ENCODE measurements around the gene SPI1.

The SPI1 gene

DNA sequence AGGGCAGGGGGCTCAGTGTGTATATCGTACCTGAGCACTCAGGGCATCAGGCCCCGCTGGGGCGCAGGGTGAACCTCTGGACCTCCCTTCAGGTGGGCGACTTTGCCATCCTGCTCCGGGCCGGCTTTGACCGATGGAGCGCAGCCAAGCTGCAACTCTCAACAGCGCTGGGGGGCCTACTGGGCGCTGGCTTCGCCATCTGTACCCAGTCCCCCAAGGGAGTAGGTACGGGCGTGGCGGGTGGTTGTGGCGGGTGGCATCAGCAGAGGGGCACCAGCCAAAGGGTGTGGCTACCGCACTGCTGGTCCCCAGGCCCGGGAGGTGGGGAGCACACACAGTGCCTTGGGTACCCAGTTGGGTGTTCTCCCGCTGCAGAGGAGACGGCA is 36.3 kb upstream of the SPI1 start (continued):
- TF ChIP-seq, protein P1, sequence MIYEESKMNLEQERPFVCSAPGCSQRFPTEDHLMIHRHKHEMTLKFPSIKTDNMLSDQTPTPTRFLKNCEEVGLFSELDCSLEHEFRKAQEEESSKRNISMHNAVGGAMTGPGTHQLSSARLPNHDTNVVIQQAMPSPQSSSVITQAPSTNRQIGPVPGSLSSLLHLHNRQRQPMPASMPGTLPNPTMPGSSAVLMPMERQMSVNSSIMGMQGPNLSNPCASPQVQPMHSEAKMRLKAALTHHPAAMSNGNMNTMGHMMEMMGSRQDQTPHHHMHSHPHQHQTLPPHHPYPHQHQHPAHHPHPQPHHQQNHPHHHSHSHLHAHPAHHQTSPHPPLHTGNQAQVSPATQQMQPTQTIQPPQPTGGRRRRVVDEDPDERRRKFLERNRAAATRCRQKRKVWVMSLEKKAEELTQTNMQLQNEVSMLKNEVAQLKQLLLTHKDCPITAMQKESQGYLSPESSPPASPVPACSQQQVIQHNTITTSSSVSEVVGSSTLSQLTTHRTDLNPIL (CRISPR knock-in tag; IDR thresholded peaks at IDR 0.05; ENCODE audit: low read depth), result no peak
- TF ChIP-seq ZNF565 (CRISPR knock-in tag; conservative IDR thresholded peaks at IDR 0.05; ENCODE audit: low read depth), result no peak
- TF ChIP-seq ARNTL (CRISPR knock-in tag; IDR thresholded peaks at IDR 0.05; ENCODE audit: borderline replicate concordance, low read depth), result no peak
- no peak for TF ChIP-seq ZFP3 (CRISPR knock-in tag; IDR thresholded peaks at IDR 0.05)
- TF ChIP-seq, protein P2, sequence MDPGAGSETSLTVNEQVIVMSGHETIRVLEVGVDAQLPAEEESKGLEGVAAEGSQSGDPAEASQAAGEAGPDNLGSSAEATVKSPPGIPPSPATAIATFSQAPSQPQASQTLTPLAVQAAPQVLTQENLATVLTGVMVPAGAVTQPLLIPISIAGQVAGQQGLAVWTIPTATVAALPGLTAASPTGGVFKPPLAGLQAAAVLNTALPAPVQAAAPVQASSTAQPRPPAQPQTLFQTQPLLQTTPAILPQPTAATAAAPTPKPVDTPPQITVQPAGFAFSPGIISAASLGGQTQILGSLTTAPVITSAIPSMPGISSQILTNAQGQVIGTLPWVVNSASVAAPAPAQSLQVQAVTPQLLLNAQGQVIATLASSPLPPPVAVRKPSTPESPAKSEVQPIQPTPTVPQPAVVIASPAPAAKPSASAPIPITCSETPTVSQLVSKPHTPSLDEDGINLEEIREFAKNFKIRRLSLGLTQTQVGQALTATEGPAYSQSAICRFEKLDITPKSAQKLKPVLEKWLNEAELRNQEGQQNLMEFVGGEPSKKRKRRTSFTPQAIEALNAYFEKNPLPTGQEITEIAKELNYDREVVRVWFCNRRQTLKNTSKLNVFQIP (CRISPR knock-in tag; IDR thresholded peaks at IDR 0.05; ENCODE audit: borderline replicate concordance, low read depth), result no peak
- TF ChIP-seq ESRRG (CRISPR knock-in tag; IDR thresholded peaks at IDR 0.05), result no peak
- TF ChIP-seq GLIS3 (CRISPR knock-in tag; IDR thresholded peaks at IDR 0.05), result no peak

DNA sequence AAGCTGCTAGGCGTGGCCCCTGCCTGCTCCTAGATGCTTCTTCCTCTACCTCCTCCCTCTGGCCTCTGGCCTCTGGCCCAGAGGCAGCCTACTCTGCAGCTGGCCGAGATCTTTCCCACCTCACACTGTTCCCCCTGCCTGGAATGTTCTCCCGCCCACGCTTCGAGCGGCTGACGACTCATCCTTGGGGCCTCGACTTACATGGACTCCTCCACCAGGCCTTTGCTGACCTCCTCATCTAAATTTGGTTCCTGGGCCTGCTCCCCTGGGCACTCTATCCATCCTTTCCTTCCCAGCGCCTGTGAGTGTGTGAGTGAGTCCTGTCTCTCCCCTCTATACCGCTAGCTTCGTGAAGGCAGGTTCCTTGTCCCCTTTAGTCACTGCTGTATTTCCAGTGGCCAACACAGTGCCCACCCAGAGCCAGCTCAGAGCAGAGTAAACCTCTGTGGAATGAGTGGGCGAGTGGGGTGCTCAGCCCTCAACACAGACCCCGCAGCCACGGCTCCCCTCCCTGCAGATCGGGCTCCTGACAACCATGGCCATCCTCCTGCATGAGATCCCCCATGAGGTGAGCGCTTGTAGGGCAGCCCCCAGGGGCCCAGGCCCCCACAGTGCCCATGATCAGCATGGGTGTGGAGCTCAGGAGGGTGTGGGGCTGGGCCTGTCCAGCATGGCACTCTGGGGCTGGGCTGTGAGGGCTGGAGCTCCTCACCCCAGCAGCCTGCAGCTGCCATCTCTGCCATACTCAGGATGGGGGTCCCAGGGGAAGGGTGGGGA is 35.7 kb upstream of the SPI1 start:
- TF ChIP-seq, protein P3, sequence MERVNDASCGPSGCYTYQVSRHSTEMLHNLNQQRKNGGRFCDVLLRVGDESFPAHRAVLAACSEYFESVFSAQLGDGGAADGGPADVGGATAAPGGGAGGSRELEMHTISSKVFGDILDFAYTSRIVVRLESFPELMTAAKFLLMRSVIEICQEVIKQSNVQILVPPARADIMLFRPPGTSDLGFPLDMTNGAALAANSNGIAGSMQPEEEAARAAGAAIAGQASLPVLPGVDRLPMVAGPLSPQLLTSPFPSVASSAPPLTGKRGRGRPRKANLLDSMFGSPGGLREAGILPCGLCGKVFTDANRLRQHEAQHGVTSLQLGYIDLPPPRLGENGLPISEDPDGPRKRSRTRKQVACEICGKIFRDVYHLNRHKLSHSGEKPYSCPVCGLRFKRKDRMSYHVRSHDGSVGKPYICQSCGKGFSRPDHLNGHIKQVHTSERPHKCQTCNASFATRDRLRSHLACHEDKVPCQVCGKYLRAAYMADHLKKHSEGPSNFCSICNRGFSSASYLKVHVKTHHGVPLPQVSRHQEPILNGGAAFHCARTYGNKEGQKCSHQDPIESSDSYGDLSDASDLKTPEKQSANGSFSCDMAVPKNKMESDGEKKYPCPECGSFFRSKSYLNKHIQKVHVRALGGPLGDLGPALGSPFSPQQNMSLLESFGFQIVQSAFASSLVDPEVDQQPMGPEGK (CRISPR knock-in tag; IDR thresholded peaks at IDR 0.05; ENCODE audit: borderline replicate concordance), result no peak
- TF ChIP-seq PPARA (CRISPR knock-in tag; IDR thresholded peaks at IDR 0.05; ENCODE audit: borderline replicate concordance), result no peak
- TF ChIP-seq TCF4 (CRISPR knock-in tag; IDR thresholded peaks at IDR 0.05; ENCODE audit: borderline replicate concordance), result no peak
- TF ChIP-seq, protein P2 (CRISPR knock-in tag; IDR thresholded peaks at IDR 0.05; ENCODE audit: borderline replicate concordance, low read depth), result no peak
- TF ChIP-seq ZNF565 (CRISPR knock-in tag; conservative IDR thresholded peaks at IDR 0.05; ENCODE audit: low read depth), result no peak
- TF ChIP-seq ESRRG (CRISPR knock-in tag; IDR thresholded peaks at IDR 0.05), result no peak
- TF ChIP-seq ISL1 (CRISPR knock-in tag; IDR thresholded peaks at IDR 0.05), result no peak
- TF ChIP-seq GLIS3 (CRISPR knock-in tag; IDR thresholded peaks at IDR 0.05), result no peak
- TF ChIP-seq, protein P4, sequence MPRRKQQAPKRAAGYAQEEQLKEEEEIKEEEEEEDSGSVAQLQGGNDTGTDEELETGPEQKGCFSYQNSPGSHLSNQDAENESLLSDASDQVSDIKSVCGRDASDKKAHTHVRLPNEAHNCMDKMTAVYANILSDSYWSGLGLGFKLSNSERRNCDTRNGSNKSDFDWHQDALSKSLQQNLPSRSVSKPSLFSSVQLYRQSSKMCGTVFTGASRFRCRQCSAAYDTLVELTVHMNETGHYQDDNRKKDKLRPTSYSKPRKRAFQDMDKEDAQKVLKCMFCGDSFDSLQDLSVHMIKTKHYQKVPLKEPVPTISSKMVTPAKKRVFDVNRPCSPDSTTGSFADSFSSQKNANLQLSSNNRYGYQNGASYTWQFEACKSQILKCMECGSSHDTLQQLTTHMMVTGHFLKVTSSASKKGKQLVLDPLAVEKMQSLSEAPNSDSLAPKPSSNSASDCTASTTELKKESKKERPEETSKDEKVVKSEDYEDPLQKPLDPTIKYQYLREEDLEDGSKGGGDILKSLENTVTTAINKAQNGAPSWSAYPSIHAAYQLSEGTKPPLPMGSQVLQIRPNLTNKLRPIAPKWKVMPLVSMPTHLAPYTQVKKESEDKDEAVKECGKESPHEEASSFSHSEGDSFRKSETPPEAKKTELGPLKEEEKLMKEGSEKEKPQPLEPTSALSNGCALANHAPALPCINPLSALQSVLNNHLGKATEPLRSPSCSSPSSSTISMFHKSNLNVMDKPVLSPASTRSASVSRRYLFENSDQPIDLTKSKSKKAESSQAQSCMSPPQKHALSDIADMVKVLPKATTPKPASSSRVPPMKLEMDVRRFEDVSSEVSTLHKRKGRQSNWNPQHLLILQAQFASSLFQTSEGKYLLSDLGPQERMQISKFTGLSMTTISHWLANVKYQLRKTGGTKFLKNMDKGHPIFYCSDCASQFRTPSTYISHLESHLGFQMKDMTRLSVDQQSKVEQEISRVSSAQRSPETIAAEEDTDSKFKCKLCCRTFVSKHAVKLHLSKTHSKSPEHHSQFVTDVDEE (CRISPR knock-in tag; IDR thresholded peaks at IDR 0.05), result no peak
- no peak for TF ChIP-seq SNAI2 (CRISPR knock-in tag; IDR thresholded peaks at IDR 0.05)
- TF ChIP-seq BACH2 (CRISPR knock-in tag; IDR thresholded peaks at IDR 0.05; ENCODE audit: borderline replicate concordance), result no peak
- TF ChIP-seq ARNTL (CRISPR knock-in tag; IDR thresholded peaks at IDR 0.05; ENCODE audit: borderline replicate concordance, low read depth), result no peak
- TF ChIP-seq ZFP30 (CRISPR knock-in tag; IDR thresholded peaks at IDR 0.05), result no peak
- no peak for TF ChIP-seq ZFP3 (CRISPR knock-in tag; IDR thresholded peaks at IDR 0.05)
- no peak for TF ChIP-seq TOX (CRISPR knock-in tag; IDR thresholded peaks at IDR 0.05; ENCODE audit: borderline replicate concordance)
- TF ChIP-seq, protein P5, sequence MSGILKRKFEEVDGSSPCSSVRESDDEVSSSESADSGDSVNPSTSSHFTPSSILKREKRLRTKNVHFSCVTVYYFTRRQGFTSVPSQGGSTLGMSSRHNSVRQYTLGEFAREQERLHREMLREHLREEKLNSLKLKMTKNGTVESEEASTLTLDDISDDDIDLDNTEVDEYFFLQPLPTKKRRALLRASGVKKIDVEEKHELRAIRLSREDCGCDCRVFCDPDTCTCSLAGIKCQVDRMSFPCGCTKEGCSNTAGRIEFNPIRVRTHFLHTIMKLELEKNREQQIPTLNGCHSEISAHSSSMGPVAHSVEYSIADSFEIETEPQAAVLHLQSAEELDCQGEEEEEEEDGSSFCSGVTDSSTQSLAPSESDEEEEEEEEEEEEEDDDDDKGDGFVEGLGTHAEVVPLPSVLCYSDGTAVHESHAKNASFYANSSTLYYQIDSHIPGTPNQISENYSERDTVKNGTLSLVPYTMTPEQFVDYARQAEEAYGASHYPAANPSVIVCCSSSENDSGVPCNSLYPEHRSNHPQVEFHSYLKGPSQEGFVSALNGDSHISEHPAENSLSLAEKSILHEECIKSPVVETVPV (CRISPR knock-in tag; IDR thresholded peaks at IDR 0.05), result no peak
- TF ChIP-seq ZNF8 (CRISPR knock-in tag; IDR thresholded peaks at IDR 0.05), result no peak
- ATAC-seq, result no peak

Data from SK-N-SH treated with all-trans-retinoic acid at 6 μM for 48 hours (cell line).